HG03432 (cell line): ENCODE results near the gene MYBPH.

ENCODE experiments used
- ATAC-seq: cut with Tn5 transposase; IDR thresholded peaks from one replicate; pipeline ENCODE4 v1.9.1; 2021; ENCODE audit warnings: mild to moderate bottlenecking, moderate library complexity; ENCODE audit not compliant: unreplicated experiment

Gene MYBPH

GRCh38 chr1:203201516-203202205 is 26.0 kb upstream of the MYBPH start:
- ATAC-seq: no peak

- ATAC-seq: no peak
Measured at GRCh38 chr1:203200916-203201315, 25.3 kb upstream of the MYBPH start.

DNA sequence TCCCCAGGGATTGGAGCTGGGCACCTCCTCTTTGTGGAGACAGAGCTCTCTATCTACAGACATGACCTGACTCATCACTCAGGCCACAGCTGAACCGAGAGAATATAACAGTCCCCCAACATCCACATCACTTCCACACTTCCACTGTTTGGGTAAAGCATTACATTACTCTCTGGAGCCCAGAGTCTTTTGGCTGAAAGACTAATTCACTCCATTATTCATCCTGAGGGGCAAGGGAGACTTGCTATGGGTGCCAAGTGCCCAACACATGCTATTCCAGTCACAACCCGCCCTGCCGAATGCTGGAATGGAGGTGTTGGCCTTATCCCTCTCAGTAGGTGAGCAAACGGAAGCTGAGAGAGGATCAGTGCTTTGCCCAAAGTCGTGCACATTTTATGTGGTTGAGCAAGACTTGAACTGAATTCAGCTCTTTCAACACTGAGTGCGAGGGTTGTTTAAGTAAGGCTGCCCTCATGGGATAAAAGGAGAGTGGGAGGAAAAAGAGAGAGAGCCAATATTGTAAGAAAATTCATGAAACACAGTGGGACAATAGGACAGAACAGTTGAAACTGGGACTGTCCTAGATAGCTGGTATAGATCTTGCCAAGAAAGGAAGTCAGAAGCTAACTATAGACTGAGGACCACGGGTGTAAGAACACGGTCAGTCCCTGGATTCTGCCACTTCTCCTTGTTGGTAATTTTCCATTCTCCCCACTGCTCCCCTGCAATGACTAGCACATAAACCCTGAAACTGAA is 24.4 kb upstream of the MYBPH start:
- ATAC-seq: no peak

DNA sequence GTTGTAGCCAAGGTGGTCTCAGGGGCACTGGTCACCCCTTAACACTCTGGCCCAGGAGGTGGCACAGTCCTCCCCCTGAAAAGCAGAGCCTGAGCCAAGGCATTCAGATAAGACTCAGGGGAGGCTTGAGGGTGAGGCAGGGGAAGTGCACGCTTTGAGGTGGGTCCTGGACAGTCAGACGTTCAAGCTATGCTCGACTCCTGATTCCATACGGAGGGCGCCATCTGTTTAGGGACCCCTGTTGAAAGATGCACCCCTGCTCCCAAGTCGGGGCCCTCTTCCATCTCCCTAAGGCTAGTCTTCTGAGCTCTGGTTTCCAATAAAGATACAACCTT is 23.8 kb upstream of the MYBPH start:
- ATAC-seq: no peak

GRCh38 chr1:203199002-203199401 is 23.4 kb upstream of the MYBPH start:
- no peak for ATAC-seq

DNA sequence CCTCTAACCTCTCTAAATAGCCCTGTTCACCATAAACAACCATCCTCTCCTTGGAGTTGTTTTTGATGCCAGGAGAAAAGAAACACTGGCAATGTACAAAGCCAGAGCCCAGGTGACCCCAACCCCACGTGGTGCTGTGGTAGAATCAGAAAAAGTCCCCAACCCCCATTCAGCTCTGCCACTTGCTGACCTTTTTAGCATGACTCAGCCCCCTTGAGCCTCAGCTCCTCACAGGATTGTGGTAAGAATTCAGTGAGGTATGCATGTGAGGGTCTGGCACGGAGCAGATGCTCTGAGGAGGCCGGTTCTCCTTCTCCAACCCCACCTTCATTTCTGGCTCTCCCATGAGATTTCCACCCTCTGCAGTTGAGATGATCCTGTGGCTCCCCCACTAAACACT is 22.0 kb upstream of the MYBPH start:
- no peak for ATAC-seq

- ATAC-seq: no peak
Measured at GRCh38 chr1:203196371-203196770, 20.7 kb upstream of the MYBPH start.

GRCh38 chr1:203190949-203191348 is 15.3 kb upstream of the MYBPH start:
- no peak for ATAC-seq

GRCh38 chr1:203189951-203190352 is 14.3 kb upstream of the MYBPH start:
- ATAC-seq: no peak

- ATAC-seq: no peak
Measured at GRCh38 chr1:203188686-203189232, 13.1 kb upstream of the MYBPH start.

DNA sequence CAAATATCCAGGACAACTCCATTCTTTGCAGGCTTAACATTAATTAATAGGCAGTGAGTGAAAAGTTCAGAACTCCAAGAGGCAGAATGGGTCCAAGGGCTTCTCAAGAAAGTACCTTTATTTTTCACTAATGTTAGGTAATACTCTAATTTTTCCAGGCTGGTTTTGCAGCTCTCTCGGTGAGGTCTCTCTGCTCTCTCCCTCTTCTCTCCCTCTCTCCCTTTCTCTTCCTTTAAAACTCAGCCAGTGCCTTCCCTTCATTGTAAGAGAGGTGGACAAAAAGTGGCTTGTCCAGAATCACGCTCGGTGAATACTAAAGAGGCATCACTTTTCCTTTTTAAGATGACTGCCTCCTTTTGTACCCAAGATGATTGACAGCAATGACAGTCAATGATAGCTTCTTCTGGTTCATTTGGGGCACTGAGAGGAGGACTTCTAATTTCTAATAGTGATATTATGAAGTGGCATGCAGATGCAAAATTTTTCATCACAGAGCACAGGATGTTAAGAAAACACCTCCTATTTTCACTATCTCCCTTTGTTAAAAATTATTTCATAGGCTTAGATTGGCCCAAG is 12.2 kb upstream of the MYBPH start:
- no peak for ATAC-seq

GRCh38 chr1:203187304-203187685 is 11.7 kb upstream of the MYBPH start:
- no peak for ATAC-seq

GRCh38 chr1:203186446-203187303 is 11.0 kb upstream of the MYBPH start, which contains the start of gene CHI3L1:
Gene CHI3L1 (minus strand): TSS chr1:203186704. CDS start chr1:203186623, 81 bp downstream.
- no peak for ATAC-seq

GRCh38 chr1:203186091-203186445 is 10.4 kb upstream of the MYBPH start:
- no peak for ATAC-seq

DNA sequence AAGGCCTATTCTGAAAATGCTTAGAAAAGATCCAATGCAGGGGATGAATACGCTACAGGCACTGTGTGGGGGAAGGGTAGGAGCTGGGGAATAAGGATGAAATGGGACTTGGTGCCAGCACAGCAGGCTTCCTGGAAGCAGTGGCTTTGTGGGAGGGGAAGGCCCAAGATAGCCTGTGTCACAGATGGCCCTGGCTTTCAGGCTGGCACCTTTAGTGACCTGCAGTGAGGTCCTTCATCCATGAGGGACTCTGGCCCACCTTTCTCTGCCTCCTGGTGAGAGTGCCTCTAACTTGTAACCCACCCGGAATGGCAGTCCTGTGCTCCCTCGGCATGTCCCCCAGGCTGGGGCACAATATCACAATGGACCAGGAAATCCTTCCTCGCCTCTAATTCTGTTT is 10.0 kb upstream of the MYBPH start:
- ATAC-seq: no peak

DNA sequence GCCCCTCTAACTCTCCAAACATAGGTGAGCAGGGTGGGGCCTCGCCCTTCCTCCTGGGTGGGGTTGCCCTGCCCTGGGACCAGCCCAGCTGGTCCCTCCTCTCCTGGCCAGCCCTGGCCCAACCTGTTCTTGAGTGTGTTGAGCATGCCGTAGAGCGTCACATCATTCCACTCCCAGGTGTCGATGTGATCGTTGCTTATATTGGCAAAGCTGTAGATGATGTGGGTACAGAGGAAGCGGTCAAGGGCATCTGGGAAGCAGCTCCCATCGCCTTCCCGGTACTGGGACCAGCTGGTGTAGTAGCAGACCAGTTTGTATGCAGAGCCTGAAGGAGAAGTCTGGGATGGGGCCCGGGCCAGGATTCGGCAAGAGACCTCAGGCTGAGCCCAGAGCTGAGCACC is 9.4 kb upstream of the MYBPH start:
- ATAC-seq: no peak

DNA sequence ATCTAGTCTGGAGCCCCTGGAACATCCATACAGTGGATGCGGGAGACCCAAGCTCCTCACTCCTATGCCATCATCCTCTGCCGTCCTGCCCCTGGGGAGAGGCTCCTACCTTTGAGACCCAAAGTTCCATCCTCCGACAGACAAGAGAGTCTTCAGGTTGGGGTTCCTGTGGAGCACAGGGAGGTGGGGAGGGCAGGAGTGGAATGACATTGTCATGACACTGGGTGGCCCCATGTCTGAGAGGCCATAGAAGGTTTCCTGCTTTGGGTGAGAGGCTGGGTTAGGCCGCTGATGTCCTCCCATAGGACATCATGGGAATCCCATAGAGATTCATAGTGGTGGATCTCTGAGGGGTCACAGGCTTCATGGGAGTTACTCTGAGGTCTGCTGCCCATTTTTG is 8.8 kb upstream of the MYBPH start:
- ATAC-seq: no peak

DNA sequence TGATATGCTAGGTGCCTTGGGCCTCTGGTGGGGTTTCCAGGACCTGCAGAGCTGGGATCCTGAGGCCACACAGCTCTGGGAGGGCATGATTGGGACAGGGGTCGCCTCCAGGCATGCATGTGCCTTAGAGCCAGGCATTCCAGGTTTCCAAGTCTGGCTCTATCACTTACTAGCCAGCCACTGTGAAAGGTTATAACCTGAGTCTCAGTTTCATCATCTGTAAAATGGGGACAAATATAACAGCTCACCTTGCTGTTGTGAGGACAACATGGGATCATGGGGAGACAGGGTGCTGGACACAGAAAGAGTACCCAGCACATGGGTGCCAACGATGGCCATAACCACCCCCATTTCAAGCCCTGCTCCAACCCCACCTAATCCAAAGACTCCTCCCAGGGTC is 8.2 kb upstream of the MYBPH start:
- ATAC-seq: no peak

- ATAC-seq: no peak
Measured at GRCh38 chr1:203182387-203182953, 6.8 kb upstream of the MYBPH start.

DNA sequence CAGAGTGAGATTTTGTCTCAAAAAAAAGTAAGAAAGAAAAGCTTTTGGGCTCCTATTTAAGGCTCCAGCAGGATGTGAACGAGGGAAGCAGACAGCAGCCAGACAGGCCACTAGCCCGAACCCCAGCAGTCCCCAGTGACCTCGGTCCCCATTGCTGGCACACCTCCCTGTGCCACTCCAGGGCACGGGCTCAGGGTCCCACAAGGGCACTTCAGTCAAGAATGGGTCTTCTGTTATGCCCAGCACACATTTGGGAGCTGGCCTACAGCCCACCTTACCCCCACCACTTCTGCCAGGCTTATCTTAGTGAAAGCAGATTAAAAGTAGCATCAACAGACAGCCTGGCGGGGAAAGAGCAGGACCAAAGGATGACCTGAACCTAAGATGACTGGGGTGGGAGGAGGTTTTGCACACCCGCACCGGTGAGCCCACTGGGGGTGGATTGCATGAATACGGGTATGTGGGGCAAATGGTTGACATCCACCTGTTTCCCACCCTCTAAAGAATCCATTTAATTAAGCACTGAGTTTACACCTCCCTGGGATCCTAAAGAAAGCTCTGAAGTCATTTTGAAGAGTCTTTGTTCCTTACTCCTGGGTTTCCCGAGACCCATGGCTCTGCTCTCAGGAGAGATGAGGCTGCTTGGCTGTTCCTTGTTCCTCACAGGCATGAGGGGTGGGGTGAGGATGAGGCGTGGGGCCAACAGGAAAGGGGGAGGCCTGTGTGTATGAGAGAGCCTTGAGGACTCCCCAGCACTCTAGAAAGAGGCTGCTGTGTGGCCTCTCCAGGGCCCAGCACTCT is 6.2 kb upstream of the MYBPH start:
- no peak for ATAC-seq
